Brain microvascular endothelial cell (primary cell): ENCODE results near the gene PRKG2.

Experiments used
- DNase-seq: peaks from one replicate; pipeline ENCODE4 v3.0.0-alpha.2; 2020
- H3K27ac ChIP-seq: fragments of 250-450 bp; sonication (Bioruptor Pico); 2 replicates; pipeline ENCODE4 v1.5.1; 2020; ENCODE audit warnings: mild to moderate bottlenecking, moderate library complexity
- H3K27me3 ChIP-seq: fragments of 250-450 bp; sonication (Bioruptor Pico); replicated peaks from 2 replicates; pipeline ENCODE4 v1.5.1; 2020; ENCODE audit warnings: mild to moderate bottlenecking
- H3K36me3 ChIP-seq: fragments of 250-450 bp; sonication (Bioruptor Pico); replicated peaks from 2 replicates; pipeline ENCODE4 v1.5.1; 2020; ENCODE audit warnings: mild to moderate bottlenecking
- H3K4me3 ChIP-seq: 2 replicates; pipeline ENCODE4 v1.5.1; 2011; ENCODE audit warnings: low read depth, mild to moderate bottlenecking, control low read depth, low read length, moderate library complexity
- in situ Hi-C: cut with HindIII; loops from 2 replicates; pipeline ENCODE4 v1.10.0; 2017; ENCODE audit warnings: low sequenced_read_pairs, low pct_ligation_motif_present
- TF ChIP-seq, protein P1 (sequence below): IDR thresholded peaks from 2 replicates; pipeline ENCODE4 v1.5.1; 2011; ENCODE audit warnings: low read depth, mild to moderate bottlenecking, moderate library complexity, low read length, control low read depth, inconsistent platforms; ENCODE audit errors: missing control alignments

PRKG2 gene

GRCh38 chr4:81060587-81061343 is 154.3 kb downstream of the PRKG2 start:
- TF ChIP-seq, protein P1, sequence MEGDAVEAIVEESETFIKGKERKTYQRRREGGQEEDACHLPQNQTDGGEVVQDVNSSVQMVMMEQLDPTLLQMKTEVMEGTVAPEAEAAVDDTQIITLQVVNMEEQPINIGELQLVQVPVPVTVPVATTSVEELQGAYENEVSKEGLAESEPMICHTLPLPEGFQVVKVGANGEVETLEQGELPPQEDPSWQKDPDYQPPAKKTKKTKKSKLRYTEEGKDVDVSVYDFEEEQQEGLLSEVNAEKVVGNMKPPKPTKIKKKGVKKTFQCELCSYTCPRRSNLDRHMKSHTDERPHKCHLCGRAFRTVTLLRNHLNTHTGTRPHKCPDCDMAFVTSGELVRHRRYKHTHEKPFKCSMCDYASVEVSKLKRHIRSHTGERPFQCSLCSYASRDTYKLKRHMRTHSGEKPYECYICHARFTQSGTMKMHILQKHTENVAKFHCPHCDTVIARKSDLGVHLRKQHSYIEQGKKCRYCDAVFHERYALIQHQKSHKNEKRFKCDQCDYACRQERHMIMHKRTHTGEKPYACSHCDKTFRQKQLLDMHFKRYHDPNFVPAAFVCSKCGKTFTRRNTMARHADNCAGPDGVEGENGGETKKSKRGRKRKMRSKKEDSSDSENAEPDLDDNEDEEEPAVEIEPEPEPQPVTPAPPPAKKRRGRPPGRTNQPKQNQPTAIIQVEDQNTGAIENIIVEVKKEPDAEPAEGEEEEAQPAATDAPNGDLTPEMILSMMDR: no peak
- H3K27me3 ChIP-seq: no peaks in the 10 kb centered on the region
- H3K36me3 ChIP-seq: no peaks in the 10 kb centered on the region
- no peak for DNase-seq
- no peak overlapping the region for H3K27ac ChIP-seq
- in situ Hi-C loops: no loop called here
- H3K4me3 ChIP-seq: no peak overlapping the region

- Histone ChIP-seq H3K36me3 (no peaks in the 10 kb centered on the region), H3K4me3 (no peak overlapping the region), H3K27me3 (no peaks in the 10 kb centered on the region), H3K27ac (no peak overlapping the region)
- DNase-seq: no peak
- TF ChIP-seq, protein P1: no peak
- in situ Hi-C loops: no loop called here
Measured at GRCh38 chr4:81058621-81059020, 156.4 kb downstream of the PRKG2 start.

DNA sequence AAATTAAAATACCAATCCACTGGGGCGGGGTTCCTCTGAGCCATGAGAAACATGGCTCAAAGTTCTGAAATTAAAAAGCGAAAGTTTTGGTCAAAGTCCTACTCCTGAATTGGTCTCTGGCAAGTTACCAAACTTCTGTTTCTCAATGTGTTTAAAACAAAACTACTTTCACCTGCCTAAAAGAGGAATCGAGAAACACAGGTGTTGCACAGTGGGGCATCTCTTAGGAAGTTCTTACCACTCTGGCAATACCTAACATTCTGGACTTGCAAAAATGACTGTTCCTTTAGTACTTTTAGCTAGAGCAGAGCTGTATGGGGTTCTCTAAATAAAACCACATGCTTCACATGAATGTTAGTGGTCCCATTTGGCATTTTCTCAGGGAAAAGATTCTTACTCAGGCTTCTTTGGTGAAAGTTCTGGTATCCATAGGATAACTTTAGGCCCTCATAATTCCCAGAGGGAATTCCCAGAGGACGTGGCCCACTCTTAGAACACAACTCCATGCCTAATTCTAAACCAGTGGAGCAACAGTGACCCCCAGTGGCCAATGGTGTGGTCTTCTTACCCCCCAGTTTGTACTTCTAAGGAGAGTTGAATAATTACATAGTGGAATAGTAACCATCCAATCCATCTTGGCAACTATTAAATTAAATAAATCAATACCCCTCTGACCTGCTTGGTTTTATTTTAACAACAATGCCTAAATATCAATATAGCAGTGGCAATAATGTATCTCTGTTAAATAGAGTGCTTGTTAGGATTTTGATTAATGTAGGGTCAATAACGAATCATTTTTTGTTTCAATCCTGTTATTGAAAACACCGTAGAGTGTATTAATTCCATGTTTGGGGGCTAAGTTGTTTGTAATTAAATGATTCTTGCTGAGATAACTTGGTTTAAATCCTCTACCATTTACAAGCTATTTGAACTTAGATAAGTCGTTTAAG is 162.6 kb downstream of the PRKG2 start:
- in situ Hi-C loops: no loop called here
- Histone ChIP-seq H3K4me3 (no peak overlapping the region), H3K27ac (no peak overlapping the region), H3K36me3 (no peaks in the 10 kb centered on the region), H3K27me3 (no peaks in the 10 kb centered on the region)
- TF ChIP-seq, protein P1: peak; percentile 89
- DNase-seq: peak; percentile 54

- DNase-seq: no peak
- H3K27ac ChIP-seq: no peak overlapping the region
- TF ChIP-seq, protein P1: no peak
- H3K4me3 ChIP-seq: no peak overlapping the region
- no peaks in the 10 kb centered on the region for H3K27me3 ChIP-seq
- H3K36me3 ChIP-seq: no peaks in the 10 kb centered on the region
- in situ Hi-C loops: no loop called here
Measured at GRCh38 chr4:81049907-81050306, 165.1 kb downstream of the PRKG2 start.

GRCh38 chr4:81049330-81049729 is 165.7 kb downstream of the PRKG2 start:
- Histone ChIP-seq H3K27ac (no peak overlapping the region), H3K36me3 (no peaks in the 10 kb centered on the region), H3K4me3 (no peak overlapping the region), H3K27me3 (no peaks in the 10 kb centered on the region)
- in situ Hi-C loops: no loop called here
- TF ChIP-seq, protein P1: no peak
- no peak for DNase-seq
